Stimulated activated CD4-positive, alpha-beta T cell treated with anti-CD3 and anti-CD28 coated beads, Interleukin-12 subunit alpha, Interleukin-12 subunit beta, amount 100 ng/mL, for 48 hours (primary cell): ENCODE measurements around the gene LIMA1.
"Not testable (repeated sequence)": the region's sequence is repeated elsewhere in the genome, so short reads cannot be mapped to it uniquely, and the experiment has no call there.

Source experiments
- DNase-seq, 3 donors: peaks; one replicate each; pipeline ENCODE4 v3.0.0-alpha.2; 2020; ENCODE audit warnings: low read depth in 2 of 3, low spot score in 1 of 3

The LIMA1 gene

GRCh38 chr12:50187084-50187900 is 96.0 kb downstream of the LIMA1 start:
- DNase-seq: peak in 2 of 3 donors; percentile 34 to 42

GRCh38 chr12:50186681-50187080 is 96.6 kb downstream of the LIMA1 start:
- DNase-seq: no peak

- DNase-seq: no peak
Measured at GRCh38 chr12:50185970-50186663, 97.2 kb downstream of the LIMA1 start.

- no peak for DNase-seq
Measured at GRCh38 chr12:50185301-50185895, 97.9 kb downstream of the LIMA1 start.

GRCh38 chr12:50184261-50184660 is 99.1 kb downstream of the LIMA1 start:
- no peak for DNase-seq

- DNase-seq: no peak
Measured at GRCh38 chr12:50182461-50182860, 100.9 kb downstream of the LIMA1 start.

GRCh38 chr12:50181691-50182090 is 101.6 kb downstream of the LIMA1 start:
- no peak for DNase-seq

GRCh38 chr12:50175716-50176026 is 107.6 kb downstream of the LIMA1 start:
- no peak for DNase-seq

- DNase-seq: peak in 1 of 3 donors; percentile 44
Measured at GRCh38 chr12:50174971-50175715, 108.2 kb downstream of the LIMA1 start.

GRCh38 chr12:50167049-50167828 is 116.1 kb downstream of the LIMA1 start, which contains the start of gene CERS5:
Gene CERS5 (minus strand): TSS chr12:50167369. CDS start chr12:50167297, 72 bp downstream.
- peak; percentile 96 to 98 (median 98) for DNase-seq

GRCh38 chr12:50166799-50167048 is 116.6 kb downstream of the LIMA1 start:
- DNase-seq: peak; percentile 53 to 56 (median 56)

- DNase-seq: no peak
Measured at GRCh38 chr12:50164963-50165362, 118.4 kb downstream of the LIMA1 start.

- no peak for DNase-seq
Measured at GRCh38 chr12:50162230-50162629, 121.1 kb downstream of the LIMA1 start.

- DNase-seq: no peak
Measured at GRCh38 chr12:50160643-50161042, 122.7 kb downstream of the LIMA1 start.

- no peak for DNase-seq
Measured at GRCh38 chr12:50157259-50157658, 126.1 kb downstream of the LIMA1 start.

GRCh38 chr12:50156641-50157040 is 126.7 kb downstream of the LIMA1 start:
- no peak for DNase-seq

- DNase-seq: not testable (repeated sequence)
Measured at GRCh38 chr12:50154947-50155346, 128.4 kb downstream of the LIMA1 start.

GRCh38 chr12:50151047-50151687 is 132.2 kb downstream of the LIMA1 start:
- no peak for DNase-seq

- no peak for DNase-seq
Measured at GRCh38 chr12:50149311-50149710, 134.0 kb downstream of the LIMA1 start.

GRCh38 chr12:50148011-50148410 is 135.3 kb downstream of the LIMA1 start:
- DNase-seq: not testable (repeated sequence)
